ENCODE measurements around the gene A2M.

A2M gene

DNA sequence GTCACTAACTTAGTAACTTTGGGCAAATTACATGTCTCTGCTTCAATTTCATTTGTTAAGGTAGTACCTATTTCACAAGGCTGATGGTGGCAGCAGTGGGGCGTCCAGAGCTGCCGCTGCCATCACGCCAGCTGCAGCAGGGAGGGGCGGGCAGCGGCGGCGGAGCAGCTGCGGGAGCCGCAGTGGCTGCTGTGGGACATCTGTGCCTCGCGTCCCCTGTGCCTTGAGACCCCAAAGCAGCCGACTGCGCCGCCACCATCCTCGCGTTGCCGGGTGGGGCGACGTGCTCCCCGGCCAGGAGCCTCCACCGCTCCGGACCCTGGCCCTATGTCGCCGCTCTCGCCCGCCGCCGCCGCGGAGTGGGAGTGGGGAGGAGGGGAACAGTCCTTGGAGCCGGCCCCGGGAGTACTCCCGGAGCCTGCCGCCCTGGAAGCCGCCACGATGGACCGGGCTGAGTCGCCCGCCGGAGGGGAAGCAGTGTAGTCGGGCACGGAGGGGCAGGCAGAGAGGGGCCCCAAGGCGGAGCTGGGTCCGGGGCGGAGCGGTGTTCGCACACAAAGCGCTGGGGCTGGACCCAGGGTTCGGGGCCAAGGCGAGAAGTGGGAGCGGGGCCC lies 51.4 kb downstream of the A2M start (continued):
- TF ChIP-seq, protein P1, sequence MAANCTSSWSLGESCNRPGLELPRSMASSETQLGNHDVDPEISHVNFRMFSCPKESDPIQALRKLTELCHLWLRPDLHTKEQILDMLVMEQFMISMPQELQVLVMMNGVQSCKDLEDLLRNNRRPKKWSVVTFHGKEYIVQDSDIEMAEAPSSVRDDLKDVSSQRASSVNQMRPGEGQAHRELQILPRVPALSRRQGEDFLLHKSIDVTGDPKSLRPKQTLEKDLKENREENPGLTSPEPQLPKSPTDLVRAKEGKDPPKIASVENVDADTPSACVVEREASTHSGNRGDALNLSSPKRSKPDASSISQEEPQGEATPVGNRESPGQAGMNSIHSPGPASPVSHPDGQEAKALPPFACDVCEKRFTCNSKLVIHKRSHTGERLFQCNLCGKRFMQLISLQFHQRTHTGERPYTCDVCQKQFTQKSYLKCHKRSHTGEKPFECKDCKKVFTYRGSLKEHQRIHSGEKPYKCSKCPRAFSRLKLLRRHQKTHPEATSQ (tag by site-specific recombination; IDR thresholded peaks at IDR 0.05), result peak; percentile 19; the same call in 1 of the 2 replicates
- TF ChIP-seq ZNF529 (tag by site-specific recombination; IDR thresholded peaks at IDR 0.05; ENCODE audit: insufficient replicate concordance), result no peak
- TF ChIP-seq, protein P2, sequence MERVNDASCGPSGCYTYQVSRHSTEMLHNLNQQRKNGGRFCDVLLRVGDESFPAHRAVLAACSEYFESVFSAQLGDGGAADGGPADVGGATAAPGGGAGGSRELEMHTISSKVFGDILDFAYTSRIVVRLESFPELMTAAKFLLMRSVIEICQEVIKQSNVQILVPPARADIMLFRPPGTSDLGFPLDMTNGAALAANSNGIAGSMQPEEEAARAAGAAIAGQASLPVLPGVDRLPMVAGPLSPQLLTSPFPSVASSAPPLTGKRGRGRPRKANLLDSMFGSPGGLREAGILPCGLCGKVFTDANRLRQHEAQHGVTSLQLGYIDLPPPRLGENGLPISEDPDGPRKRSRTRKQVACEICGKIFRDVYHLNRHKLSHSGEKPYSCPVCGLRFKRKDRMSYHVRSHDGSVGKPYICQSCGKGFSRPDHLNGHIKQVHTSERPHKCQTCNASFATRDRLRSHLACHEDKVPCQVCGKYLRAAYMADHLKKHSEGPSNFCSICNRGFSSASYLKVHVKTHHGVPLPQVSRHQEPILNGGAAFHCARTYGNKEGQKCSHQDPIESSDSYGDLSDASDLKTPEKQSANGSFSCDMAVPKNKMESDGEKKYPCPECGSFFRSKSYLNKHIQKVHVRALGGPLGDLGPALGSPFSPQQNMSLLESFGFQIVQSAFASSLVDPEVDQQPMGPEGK (tag by site-specific recombination; IDR thresholded peaks at IDR 0.05), result 0 out of 2 replicates have a peak, but pooled peaks have one; percentile 67
- no peak for TF ChIP-seq SP7 (tag by site-specific recombination; IDR thresholded peaks at IDR 0.05)
- TF ChIP-seq, protein P3, sequence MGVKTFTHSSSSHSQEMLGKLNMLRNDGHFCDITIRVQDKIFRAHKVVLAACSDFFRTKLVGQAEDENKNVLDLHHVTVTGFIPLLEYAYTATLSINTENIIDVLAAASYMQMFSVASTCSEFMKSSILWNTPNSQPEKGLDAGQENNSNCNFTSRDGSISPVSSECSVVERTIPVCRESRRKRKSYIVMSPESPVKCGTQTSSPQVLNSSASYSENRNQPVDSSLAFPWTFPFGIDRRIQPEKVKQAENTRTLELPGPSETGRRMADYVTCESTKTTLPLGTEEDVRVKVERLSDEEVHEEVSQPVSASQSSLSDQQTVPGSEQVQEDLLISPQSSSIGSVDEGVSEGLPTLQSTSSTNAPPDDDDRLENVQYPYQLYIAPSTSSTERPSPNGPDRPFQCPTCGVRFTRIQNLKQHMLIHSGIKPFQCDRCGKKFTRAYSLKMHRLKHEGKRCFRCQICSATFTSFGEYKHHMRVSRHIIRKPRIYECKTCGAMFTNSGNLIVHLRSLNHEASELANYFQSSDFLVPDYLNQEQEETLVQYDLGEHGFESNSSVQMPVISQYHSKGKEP (tag by site-specific recombination; IDR thresholded peaks at IDR 0.05), result peak; percentile 60
- peak; percentile 32; the same call in 1 of the 2 replicates for TF ChIP-seq ZBTB17 (tag by site-specific recombination; IDR thresholded peaks at IDR 0.05)
- TF ChIP-seq ZNF426 (tag by site-specific recombination; IDR thresholded peaks at IDR 0.05), result no peak
- TF ChIP-seq ZFP37 (tag by site-specific recombination; IDR thresholded peaks at IDR 0.05), result peak; percentile 88; the same call in 1 of the 2 replicates
- TF ChIP-seq ATF2 (tag by site-specific recombination; IDR thresholded peaks at IDR 0.05; ENCODE audit: low read depth), result no peak
- TF ChIP-seq ZBTB20 (tag by site-specific recombination; IDR thresholded peaks at IDR 0.05), result peak; percentile 99; the same call in 1 of the 2 replicates
- no peak for TF ChIP-seq ZNF514 (tag by site-specific recombination; IDR thresholded peaks at IDR 0.05)
- peak; percentile 8; the same call in 1 of the 2 replicates for TF ChIP-seq ZFP69B (tag by site-specific recombination; IDR thresholded peaks at IDR 0.05)

DNA sequence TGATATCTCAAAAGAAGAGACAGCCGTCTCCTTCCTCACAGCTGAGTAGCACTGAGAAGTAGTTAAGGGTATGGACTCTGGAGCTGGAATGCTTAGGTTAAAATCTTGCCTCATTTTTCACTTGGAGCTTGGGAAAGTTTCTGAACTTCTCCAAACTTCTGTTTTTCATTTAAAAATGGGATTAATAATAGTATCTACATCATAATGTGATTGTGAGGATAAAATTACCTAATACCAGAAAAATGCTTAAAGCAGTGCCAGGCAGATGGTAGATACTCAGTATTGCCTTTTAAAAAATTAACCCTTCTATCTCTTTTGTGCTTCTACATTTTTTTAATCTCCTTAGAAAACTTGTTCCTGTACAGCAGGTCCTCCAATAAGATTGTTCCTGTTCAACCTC lies 63.1 kb downstream of the A2M start:
- Histone ChIP-seq H3K4me1 (ENCODE audit: control insufficient read depth, insufficient read depth, low read length) (no peaks in the 10 kb centered on the region), H3K9me3 (ENCODE audit: control insufficient read depth, insufficient read depth, low read depth, low read length) (no peaks in the 10 kb centered on the region), H3K36me3 (ENCODE audit: control insufficient read depth in 2 of 2, insufficient read depth in 1 of 2, low read length in 2 of 2) (no peaks in the 10 kb centered on the region), H3K4me3 (ENCODE audit: low read depth, low read length) (no peak overlapping the region), H3K27ac (ENCODE audit: extremely low read depth, low read depth, low read length) (no peak overlapping the region)
- ChIA-PET POLR2A (no interaction called here), CTCF (interaction anchor here (1.0 kb wide), 1 partner anchor 508 kb away, joined by 3 read pairs; no protein-coding TSS in a partner anchor)
- TF ChIP-seq EGR2 (tag by site-specific recombination; IDR thresholded peaks at IDR 0.05; ENCODE audit: low read depth) (no peak), ATF2 (tag by site-specific recombination; IDR thresholded peaks at IDR 0.05; ENCODE audit: low read depth) (no peak), GFI1B (tag by site-specific recombination; IDR thresholded peaks at IDR 0.05) (no peak), ZNF843 (tag by site-specific recombination; IDR thresholded peaks at IDR 0.05) (no peak), HIC1 (tag by site-specific recombination; IDR thresholded peaks at IDR 0.05) (no peak), GLI2 (tag by site-specific recombination; IDR thresholded peaks at IDR 0.05; ENCODE audit: borderline replicate concordance, low read depth) (no peak)
- TF ChIP-seq, protein P4, sequence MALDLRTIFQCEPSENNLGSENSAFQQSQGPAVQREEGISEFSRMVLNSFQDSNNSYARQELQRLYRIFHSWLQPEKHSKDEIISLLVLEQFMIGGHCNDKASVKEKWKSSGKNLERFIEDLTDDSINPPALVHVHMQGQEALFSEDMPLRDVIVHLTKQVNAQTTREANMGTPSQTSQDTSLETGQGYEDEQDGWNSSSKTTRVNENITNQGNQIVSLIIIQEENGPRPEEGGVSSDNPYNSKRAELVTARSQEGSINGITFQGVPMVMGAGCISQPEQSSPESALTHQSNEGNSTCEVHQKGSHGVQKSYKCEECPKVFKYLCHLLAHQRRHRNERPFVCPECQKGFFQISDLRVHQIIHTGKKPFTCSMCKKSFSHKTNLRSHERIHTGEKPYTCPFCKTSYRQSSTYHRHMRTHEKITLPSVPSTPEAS (tag by site-specific recombination; IDR thresholded peaks at IDR 0.05), result no peak

All from HEK293 (cell line).